ENCODE data around the gene TSN. TPM values are rescaled to one million over a fixed set of nuclear protein-coding genes. Genes with fewer than 3 reads are reported as not detected.

TSN gene
- total RNA-seq, 1 experiment from 2014 or later: 125 TPM

- no peak for DNase-seq
- intact Hi-C loops (cut with micrococcal nuclease; ENCODE audit: unreplicated experiment): no loop called here
- TF ChIP-seq, protein P1, sequence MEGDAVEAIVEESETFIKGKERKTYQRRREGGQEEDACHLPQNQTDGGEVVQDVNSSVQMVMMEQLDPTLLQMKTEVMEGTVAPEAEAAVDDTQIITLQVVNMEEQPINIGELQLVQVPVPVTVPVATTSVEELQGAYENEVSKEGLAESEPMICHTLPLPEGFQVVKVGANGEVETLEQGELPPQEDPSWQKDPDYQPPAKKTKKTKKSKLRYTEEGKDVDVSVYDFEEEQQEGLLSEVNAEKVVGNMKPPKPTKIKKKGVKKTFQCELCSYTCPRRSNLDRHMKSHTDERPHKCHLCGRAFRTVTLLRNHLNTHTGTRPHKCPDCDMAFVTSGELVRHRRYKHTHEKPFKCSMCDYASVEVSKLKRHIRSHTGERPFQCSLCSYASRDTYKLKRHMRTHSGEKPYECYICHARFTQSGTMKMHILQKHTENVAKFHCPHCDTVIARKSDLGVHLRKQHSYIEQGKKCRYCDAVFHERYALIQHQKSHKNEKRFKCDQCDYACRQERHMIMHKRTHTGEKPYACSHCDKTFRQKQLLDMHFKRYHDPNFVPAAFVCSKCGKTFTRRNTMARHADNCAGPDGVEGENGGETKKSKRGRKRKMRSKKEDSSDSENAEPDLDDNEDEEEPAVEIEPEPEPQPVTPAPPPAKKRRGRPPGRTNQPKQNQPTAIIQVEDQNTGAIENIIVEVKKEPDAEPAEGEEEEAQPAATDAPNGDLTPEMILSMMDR (IDR thresholded peaks at IDR 0.05; ENCODE audit: unreplicated experiment): no peak
- peaks cover 62% of the 10 kb centered on the region for H3K36me3 Mint-ChIP-seq (ENCODE audit: insufficient read depth, unreplicated experiment)
- no peaks in the 10 kb centered on the region for H3K9me3 Mint-ChIP-seq (ENCODE audit: low read depth, unreplicated experiment)
- peak overlapping the region; percentile 96 for H3K27ac Mint-ChIP-seq (ENCODE audit: unreplicated experiment)
- peaks cover 16% of the 10 kb centered on the region for H3K4me1 Mint-ChIP-seq (ENCODE audit: low read depth, unreplicated experiment)
- CTCF ChIA-PET: interaction anchor here (0.6 to 2.5 kb wide), 12 partner anchors 9 to 450 kb away, joined by 3 to 11 read pairs (median 4); partner anchors contain the start of genes RNU4ATAC and TSN
- TSS peak; percentile 54 for BruUV-seq (replicated peaks)
- peak overlapping the region; percentile 99 for H3K4me3 Mint-ChIP-seq (ENCODE audit: low read depth, unreplicated experiment)
- peaks cover 10% of the 10 kb centered on the region for H3K27me3 Mint-ChIP-seq (ENCODE audit: unreplicated experiment)
Measured at GRCh38 chr2:121736140-121736461, 19.4 kb upstream of the TSN start.

GRCh38 chr2:121736462-121737336 is 18.8 kb upstream of the TSN start, which contains the start of gene NIFK:
Gene NIFK (minus strand): TSS chr2:121736875. CDS start chr2:121736850, 25 bp downstream.
- BruUV-seq (replicated peaks): no TSS peak
- intact Hi-C loops (cut with micrococcal nuclease; ENCODE audit: unreplicated experiment): no loop called here
- Mint-ChIP-seq H3K4me1 (ENCODE audit: low read depth, unreplicated experiment) (peaks cover 10% of the 10 kb centered on the region), H3K9me3 (ENCODE audit: low read depth, unreplicated experiment) (no peaks in the 10 kb centered on the region), H3K27ac (ENCODE audit: unreplicated experiment) (peak within 1 kb of the TSS; percentile 96), H3K27me3 (ENCODE audit: unreplicated experiment) (peaks cover 12% of the 10 kb centered on the region), H3K4me3 (ENCODE audit: low read depth, unreplicated experiment) (peak within 1 kb of the TSS; percentile 99), H3K36me3 (ENCODE audit: insufficient read depth, unreplicated experiment) (peaks cover 56% of the 10 kb centered on the region)
- TF ChIP-seq, protein P1 (IDR thresholded peaks at IDR 0.05; ENCODE audit: unreplicated experiment): no peak
- peak; percentile 99 for DNase-seq
- CTCF ChIA-PET: interaction anchor here (0.6 to 2.5 kb wide), 15 partner anchors 10 to 1027 kb away, joined by 3 to 11 read pairs (median 4); partner anchors contain the start of genes RNU4ATAC and TSN

DNA sequence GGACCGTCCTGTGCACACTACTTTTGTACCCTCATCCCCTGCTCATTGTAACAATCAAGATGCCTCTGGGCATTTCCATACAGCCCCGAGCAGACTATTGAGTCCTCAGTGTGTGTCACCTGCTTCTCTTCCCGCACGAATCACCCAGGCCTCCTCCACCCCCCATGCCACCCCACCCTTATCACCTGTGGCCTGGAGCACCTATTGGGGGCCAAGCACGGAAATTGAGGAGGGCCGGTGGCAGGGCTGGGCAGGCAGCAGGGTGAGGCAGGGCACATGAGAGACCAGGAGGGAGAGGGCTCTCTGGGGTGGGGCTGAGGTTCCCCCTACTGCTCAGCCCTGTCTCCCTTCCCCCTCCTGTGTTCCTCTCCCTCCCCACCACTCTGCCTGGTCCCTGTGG is 14.5 kb upstream of the TSN start:
- peaks cover 12% of the 10 kb centered on the region for H3K27me3 Mint-ChIP-seq (ENCODE audit: unreplicated experiment)
- intact Hi-C loops (cut with micrococcal nuclease; ENCODE audit: unreplicated experiment): no loop called here
- BruUV-seq (replicated peaks): no TSS peak
- no peak for DNase-seq
- H3K4me3 Mint-ChIP-seq (ENCODE audit: low read depth, unreplicated experiment): no peak overlapping the region
- CTCF ChIA-PET: no interaction called here
- H3K9me3 Mint-ChIP-seq (ENCODE audit: low read depth, unreplicated experiment): no peaks in the 10 kb centered on the region
- H3K4me1 Mint-ChIP-seq (ENCODE audit: low read depth, unreplicated experiment): peaks cover 4% of the 10 kb centered on the region
- H3K27ac Mint-ChIP-seq (ENCODE audit: unreplicated experiment): no peak overlapping the region
- TF ChIP-seq, protein P1 (IDR thresholded peaks at IDR 0.05; ENCODE audit: unreplicated experiment): no peak
- H3K36me3 Mint-ChIP-seq (ENCODE audit: insufficient read depth, unreplicated experiment): peaks cover 21% of the 10 kb centered on the region

DNA sequence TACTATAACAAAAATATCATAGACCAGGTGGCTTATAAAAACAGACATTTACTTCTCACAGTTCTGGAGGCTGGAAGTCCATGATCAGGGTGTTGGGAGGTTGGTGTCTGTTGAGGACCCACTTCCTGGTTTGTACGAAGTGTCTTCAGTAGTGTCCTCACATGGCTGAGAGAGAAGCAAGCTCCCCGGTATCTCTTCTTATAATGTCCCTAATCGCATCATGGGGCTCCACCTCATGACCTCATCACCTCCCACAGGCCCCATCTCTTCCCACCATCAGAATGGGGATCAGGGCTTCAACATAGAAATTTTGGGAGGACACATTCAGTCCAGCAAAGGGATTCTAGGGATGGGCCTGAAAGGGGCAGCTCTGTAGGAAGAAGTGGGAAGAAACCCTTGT is 14.0 kb upstream of the TSN start:
- Mint-ChIP-seq H3K36me3 (ENCODE audit: insufficient read depth, unreplicated experiment) (peaks cover 16% of the 10 kb centered on the region), H3K27ac (ENCODE audit: unreplicated experiment) (no peak overlapping the region), H3K4me1 (ENCODE audit: low read depth, unreplicated experiment) (peaks cover 9% of the 10 kb centered on the region), H3K27me3 (ENCODE audit: unreplicated experiment) (peaks cover 12% of the 10 kb centered on the region), H3K9me3 (ENCODE audit: low read depth, unreplicated experiment) (no peaks in the 10 kb centered on the region), H3K4me3 (ENCODE audit: low read depth, unreplicated experiment) (no peak overlapping the region)
- intact Hi-C loops (cut with micrococcal nuclease; ENCODE audit: unreplicated experiment): no loop called here
- CTCF ChIA-PET: no interaction called here
- DNase-seq: no peak
- no TSS peak for BruUV-seq (replicated peaks)
- TF ChIP-seq, protein P1 (IDR thresholded peaks at IDR 0.05; ENCODE audit: unreplicated experiment): no peak

Measured in Calu3 (cell line).